OCI-M1 (cell line): ENCODE results near the gene MEGF11.

Experiments
- DNase-seq: peaks from one replicate; lab custom pipeline; 2025; lab: John Stamatoyannopoulos, UW

The MEGF11 gene

DNA sequence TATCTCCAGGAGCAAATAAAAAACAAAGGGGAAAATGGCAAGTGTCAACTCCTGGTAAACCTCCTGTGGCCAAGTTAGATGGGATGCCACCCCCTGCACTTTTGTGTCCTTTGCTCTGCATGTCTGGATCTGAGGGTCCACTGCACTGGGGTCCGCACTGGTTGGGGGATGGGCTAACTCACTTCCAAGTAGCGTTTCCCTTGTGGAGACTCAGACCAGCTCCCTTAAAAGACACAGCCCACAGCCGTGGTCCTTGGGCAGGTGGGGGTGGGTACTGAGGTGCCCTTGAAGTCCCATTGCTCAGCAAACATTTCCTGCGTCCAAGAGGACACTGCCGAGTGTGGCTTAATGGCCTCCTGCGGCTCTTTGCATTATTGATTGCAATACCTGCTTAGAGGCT lies 188.2 kb downstream of the MEGF11 start:
- DNase-seq = no peak

DNA sequence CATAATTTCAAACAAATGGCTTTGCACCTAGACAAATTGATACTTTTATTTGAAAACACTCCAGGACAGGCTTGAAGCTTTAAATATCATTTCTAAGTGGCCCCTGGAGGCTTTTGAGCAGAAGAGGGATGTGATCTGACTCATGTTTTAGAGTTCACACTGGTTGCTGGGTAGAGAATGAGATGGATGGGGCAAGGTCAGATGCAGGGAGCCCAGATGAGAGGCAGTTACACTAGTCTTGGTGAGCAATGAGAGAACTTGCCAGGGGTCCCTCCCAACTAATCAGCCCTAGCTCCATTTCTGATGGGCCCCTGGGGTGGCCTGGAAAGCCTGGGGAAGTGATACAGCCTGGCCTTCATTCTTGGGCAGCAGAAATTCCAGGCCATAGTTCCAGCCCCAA lies 190.4 kb downstream of the MEGF11 start:
- DNase-seq = no peak

DNA sequence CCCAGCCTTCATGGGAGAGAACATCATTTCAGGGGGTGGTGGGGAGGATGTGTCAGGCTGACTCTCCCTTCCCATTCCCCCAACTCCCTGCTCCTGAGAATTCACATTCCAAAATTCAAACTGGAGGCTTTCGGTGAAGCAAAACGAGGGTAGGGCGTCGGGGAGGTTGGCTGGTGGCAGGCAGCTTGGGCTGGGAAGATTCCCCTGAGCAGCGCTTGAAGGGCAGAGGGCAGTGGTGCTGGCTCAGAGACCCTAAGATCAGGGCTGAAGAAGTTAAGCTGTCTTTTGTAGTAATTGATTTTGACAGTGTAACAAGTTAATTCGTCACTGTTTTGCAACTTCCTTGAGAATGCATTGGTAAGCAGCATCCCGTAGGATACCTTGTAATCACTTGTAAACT lies 196.5 kb downstream of the MEGF11 start:
- DNase-seq = no peak

DNA sequence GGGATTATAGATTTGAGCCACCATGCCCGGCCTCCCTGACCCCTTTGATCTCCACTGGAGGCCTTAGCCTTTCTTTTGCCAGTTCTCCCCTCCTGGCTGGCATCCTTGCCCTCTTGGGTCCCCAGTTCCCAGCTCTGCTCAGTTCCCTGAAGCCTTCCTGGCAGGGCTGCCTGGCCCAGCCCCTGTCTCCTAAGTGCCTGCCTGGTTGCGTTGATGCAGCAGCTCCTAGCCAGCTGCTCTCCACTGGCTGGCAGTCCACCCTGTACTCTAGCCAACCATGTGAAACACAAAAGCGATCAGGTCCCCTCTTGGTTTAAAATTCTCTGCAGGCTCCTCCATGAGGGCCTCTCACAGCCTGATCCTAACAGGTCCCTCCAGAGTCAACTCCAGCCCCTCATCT lies 199.6 kb downstream of the MEGF11 start:
- no peak for DNase-seq

DNA sequence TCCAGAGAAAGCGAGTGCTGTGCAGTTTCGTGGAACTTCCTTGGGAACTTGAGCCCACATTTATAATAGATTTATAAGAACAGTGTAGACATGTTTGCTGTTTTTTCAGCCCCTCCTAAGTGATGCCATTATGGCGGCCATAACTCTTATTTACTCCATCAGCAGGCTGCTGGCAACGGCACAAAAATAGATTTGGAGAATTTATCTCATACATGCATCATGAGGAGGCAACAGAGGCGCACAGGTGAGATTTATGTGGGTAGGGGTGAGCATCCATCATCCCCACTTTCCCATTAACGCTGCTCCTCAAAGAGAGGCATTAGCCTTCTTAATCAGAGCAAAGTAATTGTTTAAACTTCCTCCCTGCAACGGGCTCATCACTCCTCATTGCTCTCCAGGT lies 201.7 kb downstream of the MEGF11 start:
- DNase-seq = no peak

DNA sequence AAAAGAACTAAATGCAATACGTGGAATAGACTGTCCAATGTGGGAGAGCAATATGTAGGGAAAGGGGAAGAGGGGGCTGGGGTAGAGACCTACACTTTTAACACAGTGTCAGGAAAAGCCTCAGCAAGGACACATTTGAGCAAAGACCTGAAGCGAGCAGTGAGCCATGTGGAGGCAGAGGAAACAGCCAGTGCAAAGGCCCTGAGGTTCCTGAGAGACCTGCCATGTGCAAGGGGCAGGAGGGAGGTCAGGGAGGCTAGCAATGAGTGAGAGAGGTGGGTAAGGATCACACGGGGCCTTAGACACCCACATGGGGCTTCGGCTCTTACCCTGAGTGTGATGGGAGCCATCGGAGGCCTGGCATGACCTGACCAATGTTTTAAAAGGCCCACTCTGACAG lies 203.3 kb downstream of the MEGF11 start:
- DNase-seq = no peak

DNA sequence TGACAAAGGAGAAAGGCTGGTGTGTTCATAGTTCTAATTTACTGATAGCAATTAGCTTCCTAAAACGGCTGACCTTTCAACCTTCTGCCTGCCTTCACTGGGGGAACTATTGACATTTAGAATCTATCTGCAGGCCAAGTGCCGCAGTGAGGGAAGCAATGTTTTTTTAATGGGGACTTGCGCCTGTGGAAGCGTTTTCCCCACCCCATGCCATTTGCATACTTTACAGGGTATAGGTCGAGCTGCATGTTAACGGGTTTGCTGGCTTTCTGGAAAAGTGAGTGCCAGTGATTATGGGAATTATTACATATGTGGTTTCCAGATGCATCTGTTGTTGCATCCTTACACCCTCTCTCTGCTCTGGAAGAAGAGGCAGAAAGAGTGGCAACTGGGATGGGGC lies 204.2 kb downstream of the MEGF11 start:
- DNase-seq = no peak

DNA sequence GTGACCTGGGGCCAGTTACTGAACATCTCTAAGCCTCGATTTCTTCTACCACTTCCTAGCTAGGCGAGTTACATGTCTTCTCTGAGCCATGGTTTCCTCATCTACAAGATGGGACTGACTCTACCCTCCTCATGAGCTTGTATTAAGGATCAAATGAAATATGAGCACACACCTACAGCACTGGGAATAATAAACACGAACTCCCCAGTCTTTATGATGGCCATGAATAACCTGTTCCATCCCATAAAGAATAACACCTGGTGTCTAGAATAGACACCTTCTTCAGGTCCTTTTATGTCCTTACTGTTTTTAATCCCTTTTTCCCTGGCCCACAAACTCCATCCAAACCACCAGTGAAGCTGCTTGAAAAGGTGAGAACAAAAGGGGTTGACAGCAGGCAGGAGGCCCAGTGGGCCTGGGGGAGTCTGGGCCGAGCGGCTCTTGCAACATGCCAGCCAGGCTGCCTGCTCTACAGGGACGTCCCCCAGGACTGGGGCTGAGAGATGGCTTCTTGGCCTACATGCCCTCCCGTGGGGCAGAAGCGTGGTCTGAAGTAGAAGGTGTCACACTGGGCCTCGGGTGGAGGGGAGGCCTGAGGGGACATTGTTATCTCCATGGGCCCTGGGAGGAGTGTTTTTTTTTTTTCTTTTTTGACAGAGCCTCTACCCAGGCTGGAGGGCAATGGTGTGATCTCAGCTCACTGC lies 206.1 kb downstream of the MEGF11 start:
- no peak for DNase-seq

DNA sequence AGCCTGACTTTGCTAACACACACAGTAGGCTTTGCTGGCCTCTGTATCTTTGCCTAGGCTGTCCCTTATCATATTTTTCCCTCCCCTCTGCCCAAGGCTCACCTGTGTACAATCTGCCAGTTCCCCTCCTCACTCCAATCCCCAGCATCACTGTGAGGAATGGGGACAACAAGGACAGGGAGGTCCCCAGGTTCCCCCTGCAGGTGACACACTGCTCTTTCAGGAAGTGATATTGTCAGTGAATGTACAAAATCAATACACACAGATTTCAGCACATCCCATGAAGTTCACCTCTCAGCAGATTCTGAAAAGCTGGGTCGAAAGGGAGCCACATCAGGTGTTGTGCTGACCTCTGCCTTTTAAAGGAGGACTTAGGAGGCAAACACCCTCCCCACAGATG lies 206.8 kb downstream of the MEGF11 start:
- no peak for DNase-seq

DNA sequence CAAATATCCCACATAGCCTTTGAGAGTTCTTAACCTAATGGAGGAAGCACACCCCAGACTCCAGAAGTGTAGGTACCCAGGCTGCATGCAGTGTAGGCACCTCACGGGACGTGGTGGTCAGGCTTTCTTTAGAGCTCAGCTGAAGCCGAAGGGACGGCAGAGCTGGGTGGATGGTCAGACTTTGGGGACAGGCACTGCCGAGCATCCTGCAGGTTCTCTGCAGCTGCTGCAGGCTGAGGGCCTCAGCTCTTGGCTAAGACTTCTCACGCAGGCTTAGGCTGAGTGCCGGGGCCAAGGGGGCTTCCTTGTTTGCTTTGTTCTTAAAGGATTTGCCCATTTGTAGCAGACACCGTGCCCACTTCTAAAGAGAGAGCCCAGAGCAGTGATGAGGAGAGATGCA lies 207.2 kb downstream of the MEGF11 start:
- DNase-seq = no peak

DNA sequence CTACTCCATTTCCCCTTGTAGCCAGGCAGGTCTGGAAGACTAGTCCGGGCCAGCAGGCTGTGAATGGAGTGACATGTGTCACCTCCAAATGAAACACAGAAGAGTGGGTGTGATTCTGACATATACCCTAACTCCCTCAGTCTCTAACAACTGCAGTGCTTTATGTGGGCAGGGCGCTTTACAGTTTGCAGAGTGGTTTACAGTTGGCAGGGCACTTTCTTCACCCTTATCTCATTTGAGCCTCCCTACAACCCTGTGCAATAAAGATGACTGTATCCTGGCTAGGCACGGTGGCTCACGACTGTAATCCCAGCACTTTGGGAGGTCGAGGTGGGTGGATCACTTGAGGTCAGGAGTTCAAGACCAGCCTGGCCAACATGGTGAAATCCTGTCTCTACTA lies 208.0 kb downstream of the MEGF11 start:
- DNase-seq = no peak

DNA sequence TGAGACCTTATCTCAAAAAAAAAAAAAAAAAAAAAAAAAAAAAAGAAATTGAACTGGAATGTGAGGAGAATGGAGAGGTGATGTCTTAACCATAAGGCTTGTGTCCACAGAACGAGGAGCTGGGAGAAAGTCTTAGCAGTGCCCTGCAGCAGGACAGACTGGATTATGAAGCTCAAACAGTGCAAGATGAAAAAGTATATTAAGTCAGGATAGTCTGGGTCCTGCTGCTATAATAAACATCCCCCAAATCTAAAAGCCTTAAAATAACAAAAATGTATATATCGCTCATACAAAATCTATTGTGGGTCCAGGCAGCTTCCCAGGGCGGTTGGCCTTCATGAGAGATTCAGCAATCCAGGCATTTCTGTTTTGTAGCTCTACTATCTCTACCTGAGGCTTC lies 208.7 kb downstream of the MEGF11 start:
- DNase-seq = no peak

DNA sequence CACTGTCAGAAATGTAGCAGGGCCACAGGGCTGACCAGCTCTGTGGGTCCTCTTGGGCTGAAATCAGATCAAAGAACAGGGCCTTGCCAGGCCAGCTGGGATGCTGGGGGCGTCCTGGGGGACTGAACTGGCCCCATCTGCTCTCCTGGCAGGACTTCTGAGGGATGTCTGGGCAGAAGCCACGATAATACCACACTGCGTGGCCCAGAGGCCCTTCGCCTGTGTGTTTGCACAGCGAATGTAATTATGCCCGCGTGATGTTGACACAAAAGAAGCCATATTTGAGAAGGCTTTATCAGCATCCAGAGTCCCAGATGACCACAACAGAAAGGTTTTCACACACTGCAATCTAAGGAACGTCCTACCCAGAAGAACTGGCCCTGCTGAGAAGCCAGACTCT lies 210.3 kb downstream of the MEGF11 start:
- no peak for DNase-seq

DNA sequence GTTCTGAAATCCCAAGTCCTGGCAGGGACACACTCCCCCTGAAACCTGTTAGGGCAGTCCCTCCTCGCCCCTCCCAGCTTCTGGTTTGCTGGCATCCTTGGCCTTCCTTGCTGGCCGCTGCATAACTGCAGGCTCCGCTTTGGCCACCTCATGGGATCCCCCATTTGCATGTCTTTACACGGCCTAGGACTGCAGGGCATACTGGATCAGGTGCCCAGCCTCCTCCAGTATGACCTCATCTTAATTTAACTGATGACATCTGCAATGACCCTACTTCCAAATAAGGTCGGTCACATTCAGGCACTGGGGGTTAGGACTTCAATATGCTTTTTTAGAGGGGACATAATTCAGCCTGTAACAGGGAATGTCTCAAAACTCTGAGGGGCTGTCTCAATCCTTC lies 210.9 kb downstream of the MEGF11 start:
- DNase-seq = no peak

DNA sequence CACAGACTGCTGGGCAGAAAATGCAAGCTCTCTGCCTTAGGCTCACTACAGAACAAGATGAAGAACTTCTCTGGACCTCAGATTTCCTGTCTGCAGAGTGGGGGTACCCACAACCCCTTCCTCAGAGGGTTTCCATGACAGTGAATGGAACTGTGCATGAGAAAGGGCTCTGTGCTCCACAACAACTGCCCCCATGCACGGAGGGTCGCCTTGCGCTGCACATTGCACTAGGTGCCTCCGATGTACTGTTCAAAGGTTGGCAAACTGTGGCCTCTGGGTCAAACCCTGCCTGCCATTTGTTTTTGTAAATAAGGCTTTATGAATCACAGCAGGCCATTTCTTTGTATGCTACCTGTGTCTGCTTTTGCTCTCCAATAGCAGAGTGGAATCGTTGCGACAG lies 212.3 kb downstream of the MEGF11 start:
- no peak for DNase-seq

DNA sequence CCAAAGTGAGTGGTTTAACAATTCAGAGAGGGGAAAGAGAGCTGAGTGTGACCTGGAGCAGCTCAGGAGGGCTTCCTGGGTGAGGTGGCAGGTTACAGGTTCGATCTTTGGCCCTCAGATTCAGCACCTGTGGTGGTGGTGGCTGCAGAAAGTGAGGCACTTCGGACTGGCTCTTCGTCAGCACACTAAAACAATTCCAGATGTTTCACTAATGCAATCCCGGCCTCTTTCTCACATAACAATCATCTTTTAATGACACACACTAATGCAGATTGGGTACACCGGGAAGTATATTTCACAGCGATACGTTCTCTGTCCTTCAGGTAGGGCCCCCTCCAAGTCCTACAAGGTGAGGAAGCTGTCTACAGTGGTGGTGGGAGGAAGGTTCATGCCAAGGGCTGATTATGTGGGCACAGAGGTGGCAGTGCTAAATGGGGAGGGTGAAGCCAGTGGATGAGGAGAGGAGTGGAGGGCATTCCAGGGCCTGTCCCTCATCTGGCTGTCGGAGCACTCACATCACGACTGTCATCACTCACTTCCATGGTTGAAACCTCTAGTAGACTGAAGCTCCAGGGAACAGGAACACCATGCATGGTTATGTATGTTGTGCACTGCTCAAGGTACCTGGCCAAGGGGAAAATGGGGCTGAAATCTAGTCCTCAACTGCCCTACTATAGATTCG lies 213.2 kb downstream of the MEGF11 start:
- no peak for DNase-seq

DNA sequence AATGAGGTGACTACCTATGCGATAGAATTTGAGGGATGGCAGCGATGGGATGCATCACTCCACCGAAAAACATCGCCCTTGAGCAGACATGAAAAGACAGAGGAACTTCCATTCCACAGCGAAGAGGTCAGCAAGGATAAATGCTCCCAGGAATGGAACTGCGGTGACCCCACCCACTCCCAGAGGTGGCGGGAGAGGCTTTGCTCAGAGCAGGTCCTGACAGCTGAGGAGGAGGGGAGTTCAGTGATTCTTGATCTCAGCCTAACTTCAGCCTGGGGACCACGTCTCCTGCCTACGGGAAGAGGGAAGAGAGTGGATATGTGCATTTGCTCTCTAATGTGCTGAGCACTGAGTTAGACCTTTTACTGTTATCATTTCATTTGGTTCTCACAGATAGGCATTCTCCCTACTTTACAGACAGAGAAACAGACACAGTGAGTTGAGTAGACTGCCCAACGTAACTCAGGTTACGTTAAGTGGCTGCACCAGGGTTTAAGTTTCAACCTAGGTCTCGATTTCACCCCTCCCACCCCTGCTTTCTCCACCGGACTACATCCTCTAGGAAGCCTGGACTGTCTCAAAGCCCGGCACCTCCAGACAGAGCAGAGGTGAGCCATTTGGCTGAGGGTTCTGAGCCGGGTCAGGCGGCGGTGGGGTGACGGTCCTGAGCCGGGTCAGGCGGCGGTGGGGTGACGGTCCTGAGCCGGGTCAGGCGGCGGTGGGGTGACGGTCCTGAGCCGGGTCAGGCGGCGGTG lies 214.3 kb downstream of the MEGF11 start:
- no peak for DNase-seq

DNA sequence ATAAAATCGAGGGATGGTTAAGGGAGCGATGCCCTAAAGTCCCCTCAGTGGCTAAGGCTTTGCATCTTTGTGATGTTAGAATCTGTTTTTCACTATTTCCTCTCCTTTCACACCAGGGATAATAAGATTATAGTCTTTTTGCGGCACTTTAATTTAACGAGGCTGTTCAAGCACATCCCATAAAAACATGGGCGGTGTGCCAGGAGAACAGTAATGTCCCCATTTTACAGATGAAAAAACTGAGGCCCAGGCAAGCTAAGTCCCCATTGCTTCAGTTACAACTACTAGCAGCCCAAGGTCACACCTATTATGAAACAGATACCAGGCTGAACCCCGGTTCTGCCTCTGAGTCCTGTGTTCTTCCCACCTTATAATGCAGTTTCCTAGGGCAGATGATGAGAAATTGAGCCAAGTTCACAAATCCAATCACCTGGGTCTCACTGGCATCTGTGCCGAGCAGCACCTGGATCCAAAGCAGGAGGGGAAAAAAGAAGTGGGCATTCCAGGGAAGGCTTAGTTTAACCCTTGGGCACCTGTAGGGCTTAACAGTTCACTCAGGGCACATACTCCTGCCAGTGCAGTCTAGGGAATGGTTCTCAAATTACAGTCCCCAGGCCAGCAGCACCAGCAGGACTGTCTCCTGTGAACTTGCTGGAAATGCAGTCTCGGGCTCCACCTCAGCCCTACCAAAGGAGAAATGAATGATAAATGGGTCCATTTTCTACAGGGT lies 215.0 kb downstream of the MEGF11 start:
- no peak for DNase-seq

DNA sequence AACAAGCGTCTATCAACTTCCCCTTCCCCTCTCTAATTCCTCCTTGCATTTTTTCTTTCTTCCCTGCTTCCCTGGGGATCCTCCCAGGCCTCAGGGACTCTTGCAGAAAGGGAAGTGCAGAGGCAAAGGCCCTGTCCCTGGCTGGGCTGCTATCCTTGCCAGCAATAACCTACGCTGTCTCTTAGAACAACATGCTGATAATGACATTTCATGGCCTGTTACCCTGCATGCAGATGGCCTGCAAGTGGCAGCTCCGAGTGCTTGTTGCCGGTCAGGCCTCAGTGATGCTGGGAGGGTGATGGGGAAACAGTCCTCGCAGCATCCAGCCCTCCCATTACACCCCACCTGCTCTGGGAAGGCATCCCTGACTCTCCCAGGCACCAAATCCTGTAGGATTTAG lies 216.7 kb downstream of the MEGF11 start:
- no peak for DNase-seq

DNA sequence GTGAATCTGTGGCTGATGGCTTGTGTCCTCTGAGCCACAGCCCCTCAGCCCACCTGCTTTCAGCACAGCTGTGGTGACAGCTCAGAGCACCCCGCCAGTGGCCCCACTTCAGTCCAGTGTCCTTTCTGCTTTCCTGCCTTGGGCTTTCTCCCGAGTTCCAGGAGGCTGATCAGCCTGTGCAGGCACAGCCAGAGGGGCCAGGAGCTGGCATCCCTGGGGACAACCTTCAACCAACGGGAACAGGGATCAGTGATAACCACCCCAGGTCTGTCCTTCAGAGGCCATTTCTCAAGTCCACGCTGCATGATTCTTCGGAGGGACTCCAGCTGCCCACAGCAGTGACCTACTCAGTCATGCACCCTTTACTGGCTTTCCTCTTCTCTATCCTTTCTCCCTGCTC lies 217.6 kb downstream of the MEGF11 start:
- DNase-seq = no peak

DNA sequence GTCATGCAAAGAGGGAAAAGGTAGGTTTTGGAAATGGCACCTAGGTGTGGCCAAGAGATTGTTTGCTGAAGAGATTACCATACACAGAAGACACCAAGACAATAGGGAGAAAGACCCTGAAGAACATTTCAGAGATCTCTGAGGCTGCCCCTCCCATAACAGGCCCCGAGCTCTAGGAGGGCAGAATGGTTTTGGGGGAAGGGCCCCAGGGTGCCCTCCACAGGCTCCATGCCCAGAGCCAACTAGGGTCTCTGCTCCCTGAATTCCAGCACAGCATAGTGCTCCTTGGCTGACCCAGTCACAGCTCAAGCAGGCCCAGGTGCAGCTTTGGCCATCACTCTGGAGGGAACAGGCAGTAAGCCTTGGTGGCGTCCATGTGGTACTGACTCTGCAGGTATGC lies 220.4 kb downstream of the MEGF11 start:
- no peak for DNase-seq

DNA sequence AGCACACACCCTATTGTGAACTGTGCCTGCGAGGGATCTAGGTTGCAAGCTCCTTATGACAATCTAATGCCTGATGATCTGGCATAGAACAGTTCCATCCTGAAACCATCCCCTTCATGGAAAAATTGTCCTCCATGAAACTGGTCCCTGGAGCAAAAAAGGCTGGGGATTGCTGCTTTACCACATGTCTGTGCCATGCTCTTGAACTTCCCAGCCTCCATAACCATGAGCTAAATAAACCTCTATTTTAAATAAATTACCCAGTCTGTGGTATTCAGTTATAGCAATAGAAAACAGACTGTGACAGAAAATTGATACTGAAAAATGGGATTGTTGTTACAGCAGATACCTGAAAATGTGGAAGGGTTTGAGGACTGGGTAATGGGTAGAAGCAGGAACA lies 221.5 kb downstream of the MEGF11 start:
- DNase-seq = no peak

DNA sequence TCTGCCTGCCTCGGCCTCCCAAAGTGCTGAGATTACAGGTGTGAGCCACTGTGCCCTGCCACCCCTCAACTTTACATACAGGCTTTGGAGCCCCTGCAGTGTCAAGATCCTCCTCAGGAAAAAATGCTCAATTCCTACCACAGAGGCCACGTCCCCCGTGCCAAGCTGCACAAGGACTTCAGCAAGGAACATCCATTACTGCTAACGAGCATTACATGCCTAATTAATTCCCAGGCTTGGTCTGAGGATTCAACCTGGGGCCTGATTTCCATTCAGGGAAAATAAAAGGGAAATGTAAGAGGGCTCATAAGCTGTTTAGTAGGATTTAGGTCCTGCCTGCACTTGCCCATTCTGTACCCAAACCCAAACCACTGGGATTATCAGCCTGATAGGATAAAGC lies 222.9 kb downstream of the MEGF11 start:
- no peak for DNase-seq
